Hypothalamus (tissue), 51 donors: ENCODE data around the gene PRAC2.

Source experiments
- DNase-seq, 51 donors: peaks; one replicate each; lab custom pipeline; 2025; lab: John Stamatoyannopoulos, UW

The PRAC2 gene

DNA sequence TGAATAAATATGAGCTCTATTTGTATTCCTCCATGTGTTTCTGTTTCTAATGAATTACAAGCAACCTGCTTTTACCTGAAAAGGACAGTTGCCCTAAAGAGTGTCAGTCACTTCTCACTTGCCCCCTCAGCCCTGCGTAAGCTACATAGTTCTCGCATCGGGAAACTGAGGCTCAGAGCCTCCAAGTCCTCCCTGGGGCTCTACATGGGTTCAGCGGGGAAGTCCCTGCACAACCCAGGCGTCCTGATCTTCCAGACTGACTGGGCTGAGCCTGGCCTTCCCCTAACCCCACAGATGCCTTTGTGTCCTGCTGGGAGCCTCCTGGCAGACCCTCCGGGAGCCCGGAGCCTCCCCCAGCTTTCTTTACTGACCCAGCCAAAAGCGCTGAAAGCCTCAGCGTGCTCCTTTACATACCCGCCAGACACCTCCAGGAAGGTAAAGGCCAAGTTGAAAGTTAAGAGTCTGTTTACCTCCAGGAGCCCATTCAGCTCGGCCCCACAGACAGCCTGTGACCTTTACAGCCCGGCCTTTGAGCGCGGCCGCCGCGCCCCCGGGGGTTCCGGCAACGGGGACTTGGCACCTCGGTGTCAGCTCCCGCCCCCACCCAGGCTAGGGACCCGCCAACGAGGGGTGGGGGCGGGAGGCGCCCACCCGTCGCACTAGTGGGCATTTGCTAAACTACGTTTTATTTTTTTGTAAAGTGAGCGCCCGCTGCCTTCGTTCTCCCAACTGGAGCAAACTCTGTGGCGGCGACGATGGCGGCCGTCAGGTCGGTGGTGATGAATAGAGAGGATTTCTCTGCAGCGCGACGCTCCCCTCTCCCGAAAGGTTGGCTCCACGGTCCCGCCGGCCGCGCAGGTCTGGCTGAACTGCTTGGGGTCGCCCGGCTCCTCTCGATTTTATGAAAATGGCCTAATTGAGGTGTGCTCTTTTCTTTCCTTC is 10.0 kb downstream of the PRAC2 start:
- no peak for DNase-seq

DNA sequence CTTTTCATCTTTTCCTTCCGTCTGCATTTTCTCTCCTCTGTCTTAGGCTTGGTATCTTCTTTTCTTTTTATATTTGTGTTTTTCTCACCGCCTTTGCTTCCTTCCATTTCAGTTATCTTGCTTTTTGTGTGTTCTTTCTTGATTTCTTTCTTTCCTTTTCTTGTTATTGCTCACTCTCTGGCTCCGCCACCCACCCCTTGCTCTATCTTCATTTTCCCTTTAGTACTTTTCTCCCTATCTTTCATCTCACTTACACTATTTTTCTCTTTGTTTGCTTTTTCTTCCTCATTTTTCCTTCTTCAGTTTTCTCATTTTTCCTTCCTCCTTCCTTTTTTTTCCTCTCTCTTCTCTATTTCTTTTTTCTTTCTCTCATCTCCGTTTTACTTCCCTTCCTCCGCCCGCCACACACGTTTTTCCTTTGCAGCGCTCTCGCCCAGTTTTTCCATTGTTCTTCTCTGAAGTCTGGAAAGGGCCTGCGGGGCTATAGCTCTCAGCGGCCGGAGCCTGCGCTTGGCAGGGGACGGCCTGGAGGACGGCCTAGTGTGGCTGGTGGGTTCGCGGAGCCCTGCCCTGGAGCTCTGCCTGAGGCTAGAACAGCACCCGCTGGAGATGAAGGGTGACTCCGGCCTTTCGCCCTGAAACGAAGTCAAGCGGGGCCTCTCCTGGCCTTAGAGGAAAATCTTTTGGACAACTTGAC is 10.8 kb downstream of the PRAC2 start:
- no peak for DNase-seq

DNA sequence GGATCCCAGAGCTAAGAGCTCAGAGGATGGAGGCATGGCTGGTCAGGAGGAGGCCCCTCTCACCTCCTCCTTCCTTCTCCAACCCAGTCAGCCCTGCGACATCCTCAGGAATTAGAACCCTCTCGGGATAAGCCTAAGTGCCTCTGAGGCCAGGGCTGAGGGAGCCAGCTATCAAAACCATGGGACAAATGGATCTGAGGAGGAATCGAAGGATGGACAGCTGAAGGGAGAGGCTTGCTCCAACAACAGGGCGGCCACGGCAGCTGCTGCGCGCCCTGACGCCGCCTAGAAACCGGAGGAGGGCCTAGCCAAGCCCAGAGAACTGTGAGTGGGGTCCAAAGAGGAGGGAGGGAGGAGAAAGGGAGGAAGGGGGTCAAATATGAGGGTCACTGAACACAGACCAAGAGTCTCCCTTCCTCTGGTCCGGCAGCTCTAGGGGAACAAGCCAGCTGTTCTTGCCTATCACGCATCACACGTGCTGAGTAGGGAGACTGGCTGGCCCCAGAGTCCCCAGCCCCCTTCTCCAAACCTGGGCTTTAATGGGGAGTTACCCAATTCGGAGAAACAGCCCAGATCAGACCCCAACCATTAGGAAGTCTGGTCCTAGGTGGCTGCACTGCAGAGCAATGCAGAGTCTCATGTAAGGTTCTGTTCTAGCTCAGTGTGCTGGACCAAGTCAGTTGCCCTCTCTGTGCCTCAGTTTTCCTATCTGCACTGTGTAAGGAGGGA is 11.5 kb downstream of the PRAC2 start:
- no peak for DNase-seq

DNA sequence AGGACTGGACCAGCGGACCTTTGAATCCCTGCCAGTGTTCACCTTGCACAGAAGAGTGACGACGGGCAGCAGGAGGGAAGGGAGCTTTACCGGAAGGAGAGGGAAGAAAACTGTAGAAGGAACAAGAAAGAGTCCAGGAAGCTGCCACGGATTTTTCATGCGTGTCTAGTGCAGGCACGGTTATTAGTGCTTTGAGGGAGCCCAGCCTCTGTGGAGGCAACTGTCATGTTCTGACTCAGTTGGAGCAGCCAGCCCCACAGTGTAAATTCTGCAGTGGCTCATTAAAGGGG is 12.0 kb downstream of the PRAC2 start:
- no peak for DNase-seq

DNA sequence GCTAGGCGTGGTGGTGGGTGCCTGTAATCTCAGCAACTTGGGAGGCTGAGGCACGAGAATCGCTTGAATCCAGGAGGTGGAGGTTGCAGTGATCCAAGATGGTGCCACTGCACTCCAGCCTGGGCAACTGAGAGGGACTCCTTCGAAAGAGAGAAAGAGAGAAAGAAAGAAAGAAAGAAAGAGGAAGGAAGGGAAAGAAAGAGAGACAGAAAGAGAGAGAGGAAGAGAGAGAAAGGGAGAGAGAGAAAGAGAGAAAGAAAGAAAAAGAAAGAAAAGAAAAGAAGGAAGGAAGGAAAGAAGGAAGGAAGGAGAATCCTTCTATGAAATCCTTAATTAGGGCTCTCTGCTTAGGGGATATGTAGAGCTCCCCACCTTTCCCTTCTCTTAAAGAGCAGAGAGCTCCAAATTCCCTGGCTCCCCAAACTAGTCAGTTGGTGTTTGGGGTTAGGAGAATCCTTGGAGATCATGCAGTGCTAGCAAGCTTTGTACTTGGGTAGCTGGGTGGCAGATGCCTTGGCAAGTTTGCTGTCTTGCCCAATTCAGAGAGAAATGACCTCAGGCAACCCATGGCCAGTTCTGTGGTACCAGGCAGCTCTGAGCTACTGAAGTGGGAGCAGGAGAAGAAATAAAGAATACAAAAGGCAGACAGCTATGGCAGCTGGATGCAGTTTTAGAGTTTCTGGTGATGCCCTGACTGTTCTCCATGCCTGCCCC is 14.5 kb downstream of the PRAC2 start:
- no peak for DNase-seq

DNA sequence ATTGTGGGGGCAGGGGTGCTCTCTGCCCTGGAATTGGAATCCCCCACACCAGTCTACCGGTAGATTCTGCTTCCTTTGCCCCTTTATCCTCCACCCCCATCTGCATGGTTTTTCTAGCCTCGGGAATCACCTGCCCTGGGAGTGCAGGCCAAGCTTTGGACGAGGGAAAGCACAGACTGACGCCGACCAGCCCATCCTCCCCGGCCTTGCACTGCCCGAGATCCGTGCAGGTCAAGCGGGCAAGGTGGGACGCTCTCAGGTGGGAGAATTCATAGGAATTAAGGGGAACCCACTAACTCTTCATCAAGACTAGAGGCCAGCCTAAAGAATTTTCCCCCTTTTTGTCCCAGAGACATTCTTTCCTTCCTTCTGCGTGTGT is 15.4 kb downstream of the PRAC2 start:
- no peak for DNase-seq

DNA sequence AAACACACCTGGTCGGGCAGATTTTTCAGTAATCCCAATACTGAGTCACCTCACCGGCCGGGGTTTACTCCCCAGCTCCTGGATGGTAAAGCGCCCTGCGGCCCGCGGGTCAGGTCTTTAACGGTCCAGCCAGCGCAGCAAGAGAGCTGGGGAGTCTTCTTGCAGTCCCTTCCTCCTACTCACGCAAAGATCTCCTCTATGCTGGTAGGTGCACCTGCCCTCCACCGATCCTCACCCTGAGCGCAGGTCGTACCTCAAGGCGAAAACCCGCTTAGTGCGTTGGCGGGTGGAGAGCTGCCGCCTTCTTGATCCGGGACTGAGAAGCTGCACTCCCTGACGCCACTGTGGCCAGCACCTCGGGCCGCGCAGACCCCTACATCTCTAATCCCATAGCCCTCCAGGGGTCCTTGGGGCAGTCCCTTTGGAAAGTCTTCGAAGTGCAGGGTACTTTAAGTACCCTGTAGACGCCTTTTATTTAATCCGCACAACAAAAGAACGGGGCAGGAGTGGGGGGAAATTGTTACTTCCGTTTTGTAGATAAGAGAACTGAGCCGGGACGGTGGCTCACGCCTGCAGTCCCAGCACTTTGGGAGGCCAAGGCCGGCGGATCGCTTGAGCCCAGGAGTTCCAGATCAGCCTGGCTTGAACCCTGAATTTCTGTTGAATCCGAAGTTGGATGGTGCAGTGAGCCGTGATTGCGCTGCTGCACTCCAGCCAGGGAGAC is 16.0 kb downstream of the PRAC2 start:
- DNase-seq, result no peak

DNA sequence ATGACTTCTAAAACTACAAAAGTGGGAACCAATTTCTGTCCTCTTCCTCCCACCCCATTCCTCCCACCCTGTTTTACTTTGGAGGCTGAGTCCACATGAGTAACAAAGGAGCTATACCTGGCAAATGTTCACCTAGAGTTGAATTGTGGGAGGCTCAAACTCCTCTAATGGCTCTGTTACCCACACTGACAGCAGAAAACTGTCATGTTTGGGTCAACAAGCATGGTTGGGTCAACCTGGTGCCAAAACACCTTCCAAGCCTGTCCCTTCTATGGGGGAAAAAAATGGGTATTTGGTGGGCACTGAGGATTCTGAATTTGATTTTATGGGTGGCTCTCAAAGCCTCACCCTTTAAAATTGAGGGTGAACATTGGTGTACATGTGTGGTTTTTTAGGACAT is 17.6 kb downstream of the PRAC2 start:
- DNase-seq, result no peak

DNA sequence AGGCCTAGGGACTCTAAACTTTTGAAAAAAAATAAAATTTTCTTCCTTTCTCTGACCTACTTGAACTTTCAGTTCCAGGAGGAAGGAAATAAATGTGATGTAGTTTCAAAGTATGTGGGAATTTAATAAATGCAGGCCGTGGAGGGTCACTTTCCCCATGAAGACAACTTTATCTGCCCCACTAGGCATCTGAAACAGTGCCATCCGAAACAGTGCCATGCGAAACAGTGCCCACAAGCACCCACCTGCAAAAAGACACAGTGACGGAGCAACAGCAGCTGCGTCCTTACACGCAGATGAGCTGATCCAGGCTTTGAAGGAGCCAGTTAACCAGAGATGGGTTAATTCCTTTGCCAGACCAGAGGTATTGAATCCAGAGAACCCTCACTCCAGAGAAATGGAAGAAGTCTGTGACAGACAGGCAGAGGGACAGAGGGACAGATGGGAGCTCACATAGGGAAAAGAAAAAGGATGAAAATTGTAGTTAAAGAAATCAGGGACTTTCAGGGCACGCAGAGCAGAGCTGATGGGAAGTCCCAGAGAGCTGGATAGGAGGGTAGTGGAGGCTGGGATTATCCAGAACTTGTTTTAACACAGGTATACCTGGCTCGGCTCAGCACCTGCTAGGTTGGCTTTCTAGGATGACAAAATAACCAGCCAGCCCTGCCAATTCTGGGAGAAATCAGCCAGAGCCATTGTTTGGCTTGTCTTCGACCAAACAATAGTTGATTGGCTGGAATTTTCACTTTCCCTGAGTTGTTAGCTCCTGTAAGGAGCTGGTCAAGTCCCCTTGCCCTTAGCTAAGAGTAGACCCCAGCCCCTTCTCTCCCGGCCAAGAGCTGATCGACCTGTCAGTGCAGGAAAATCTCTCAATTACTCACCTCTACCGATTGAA is 22.6 kb downstream of the PRAC2 start:
- DNase-seq, result no peak

DNA sequence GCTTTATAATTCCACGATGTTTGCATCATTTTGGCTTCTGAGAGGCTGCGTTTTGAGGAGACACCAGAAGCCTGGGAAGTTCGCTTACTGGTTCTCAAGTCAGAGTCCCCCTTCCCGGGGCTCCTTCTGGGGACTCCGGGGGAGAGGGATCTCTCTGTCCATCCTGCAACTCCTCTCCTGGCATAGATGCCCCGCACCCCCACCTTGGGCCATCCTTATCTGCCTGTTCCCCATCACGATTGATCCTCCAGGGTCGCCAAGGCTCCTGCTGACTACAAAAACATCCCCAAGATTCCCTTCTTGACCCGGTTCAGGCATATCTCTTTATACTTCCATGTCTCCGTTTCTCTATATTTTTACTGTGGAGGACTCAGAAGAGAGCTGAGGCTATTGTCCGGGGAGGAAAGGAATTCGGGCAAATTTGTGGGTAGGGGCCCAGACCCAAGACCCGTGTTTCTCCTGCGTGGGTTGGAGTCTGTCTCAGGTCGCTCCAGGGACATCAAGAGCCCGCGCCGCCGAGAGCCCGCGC is 24.0 kb downstream of the PRAC2 start:
- DNase-seq, result no peak

DNA sequence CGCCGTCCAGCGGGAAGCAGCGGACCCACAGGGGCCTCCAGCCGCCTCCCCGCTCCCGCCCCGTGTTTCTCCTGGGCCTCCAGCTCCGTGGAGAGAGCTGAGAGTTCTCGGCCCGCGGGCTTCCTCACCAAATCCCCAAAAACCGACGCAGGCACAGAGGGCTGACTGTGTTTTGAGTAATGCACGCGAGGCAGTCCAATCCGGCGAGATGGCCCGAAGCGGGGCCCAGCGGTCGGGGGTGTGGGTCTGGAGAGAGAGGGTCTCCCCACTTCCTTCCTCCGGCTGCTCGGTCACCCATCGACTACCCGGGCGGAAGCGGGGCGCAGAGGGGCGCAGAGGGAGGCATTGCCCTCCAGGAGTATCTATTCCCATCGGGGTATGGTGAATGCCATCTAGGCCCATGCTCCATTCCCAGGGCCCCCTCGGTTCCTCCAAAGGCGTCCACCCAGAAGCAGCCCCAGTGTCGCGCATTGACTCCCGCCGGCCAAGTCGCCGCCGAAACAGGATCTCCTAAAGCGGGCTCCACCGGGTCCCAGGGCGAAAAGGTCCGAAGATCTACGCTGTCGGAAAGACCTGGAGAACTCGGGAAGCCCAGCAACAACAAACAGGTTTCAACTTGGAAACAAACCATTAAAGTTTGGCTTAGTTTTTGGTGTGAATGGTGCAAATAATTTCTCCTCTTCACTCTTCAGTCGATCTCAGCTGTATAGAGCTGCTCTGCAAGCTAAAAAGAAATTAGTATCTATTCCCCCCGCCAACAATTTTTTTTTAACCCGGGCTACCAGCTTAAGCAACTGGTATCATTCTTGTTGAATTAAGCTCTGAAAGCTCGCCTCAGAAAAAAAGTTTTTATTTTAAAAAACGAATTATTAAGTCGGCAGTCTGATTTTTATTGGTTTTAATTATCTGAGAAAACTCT is 24.7 kb downstream of the PRAC2 start:
- no peak for DNase-seq

DNA sequence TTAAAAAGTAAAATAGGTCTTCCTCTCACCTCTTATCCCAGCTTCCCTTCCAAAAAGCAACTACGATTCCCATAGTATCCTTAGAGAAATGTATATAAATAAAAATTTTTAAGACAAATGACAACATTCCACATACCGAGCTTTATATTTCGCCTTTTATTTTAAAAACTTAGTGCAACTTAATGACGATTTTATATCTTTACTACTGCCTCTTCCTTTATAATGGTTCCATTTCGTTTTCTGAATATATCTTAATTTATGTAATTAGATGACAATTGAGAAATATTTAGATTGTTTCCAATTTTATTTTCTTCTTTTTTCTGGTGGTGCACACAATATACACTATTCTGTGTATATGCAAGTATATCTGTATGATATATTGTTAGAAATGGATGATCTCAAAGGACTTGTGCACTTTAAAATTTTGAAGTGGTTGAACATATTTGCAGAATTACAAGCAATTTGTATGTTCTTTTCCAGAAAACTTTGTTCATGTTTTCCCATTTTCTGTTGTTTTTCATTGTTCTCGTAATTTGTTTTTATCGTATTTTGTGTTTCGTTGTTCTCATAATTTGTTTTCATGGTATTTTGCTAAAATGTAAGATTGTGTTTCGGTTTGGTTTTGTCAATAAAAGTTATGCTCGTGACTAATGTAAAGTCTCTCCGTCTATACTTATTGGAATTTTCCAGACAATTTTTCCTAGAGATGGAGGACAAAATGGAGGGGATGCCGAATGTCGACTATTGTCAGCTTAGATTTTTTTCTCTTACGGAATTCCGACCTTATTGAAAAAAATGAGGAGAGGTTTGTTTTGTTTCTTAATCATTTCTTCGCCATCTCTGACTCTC is 26.0 kb downstream of the PRAC2 start:
- DNase-seq, result no peak

DNA sequence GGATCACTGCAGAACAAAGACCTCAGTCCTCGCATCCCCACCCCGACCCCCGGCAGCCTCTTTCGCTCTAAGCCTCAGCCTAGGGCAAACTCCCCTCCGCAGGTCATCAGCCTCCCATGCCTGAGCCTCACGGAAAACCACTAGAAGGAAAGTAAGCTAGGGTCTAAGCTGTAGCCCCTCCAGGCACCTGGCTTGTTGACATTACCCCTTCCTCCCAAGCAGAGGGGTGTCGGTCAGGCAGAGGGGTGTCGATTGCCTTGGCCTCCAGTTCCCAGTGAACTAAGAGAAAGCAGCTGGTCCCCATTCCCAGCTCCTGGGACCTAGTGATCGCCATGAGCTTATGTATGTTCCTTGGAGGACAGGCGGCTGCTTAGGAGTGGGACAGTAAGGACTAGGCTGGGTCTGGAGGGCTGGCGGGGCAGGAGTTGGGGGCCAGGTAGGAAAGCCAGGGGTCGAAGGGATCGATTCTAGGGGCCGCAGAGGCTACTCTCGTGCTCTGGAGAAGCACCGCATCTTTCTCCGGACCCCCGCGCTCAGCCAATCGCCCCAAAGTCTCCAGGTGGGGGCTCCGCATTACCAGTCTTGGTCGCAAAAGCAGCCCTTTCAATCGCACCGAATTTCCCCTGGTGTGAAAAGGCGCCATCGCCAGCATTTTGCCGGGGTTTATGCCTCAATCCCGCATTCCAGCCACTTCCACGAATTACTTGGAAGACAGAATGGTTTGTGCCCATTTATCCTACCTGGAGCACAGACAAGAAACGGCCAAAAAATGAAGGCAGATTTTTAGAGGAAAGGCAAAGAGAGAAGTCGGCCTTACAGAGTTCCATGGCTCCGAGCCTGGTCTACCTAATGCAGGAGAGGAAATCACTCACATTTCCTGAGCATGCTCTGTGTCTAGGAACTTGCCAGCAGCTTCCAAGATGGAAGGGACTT is 26.9 kb downstream of the PRAC2 start:
- no peak for DNase-seq

DNA sequence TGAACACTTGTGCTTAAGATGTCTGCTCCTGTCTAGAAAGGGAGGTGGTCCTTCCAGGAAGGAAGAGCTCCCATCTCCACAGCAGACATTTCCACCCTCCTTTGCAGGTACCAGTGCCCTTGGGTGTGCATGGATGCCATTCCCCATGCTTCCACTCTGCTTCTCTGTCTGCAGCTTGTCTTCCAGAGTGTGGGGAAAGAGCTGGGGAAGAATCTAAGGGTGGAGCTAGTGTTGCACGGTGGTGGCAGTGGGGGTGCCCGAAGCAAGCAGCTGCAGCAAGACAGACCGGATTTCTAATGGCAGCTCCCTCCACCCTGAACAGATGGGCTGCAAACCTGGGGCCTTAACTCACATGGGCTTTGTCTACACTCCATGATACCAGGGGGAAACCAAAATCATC is 28.2 kb downstream of the PRAC2 start:
- no peak for DNase-seq

DNA sequence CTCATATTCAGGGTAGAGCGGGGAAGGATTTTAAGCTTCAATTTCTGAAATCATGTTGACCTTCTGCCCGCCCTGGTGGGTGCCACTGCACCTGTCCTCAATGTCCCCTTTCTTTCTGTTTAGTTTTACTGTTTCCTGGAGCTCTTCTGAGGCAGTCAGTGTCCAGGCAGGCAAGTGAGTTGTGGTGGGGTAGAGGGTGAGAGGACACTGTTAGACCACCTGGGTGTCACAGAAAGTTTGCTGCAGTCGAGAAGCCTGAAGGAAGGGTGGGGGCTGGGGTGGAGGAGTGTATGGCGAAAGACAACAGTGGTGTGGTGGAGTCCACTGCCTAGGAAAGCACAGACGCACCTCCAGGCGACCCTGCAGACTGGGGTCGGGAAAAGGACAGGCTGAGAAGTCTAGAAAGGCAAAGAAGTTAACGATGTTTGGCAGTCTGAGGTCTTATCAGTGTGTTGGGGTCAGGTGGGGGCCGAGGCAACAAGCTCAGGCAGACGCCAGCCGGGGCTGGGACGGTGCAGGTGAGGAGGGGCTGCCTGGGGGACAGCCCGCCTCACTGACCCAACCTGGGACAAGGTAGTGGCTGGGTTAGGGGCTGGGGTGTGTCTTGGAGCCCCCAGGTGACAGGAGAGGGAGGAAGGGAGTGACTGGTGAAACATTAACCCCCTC is 28.9 kb downstream of the PRAC2 start:
- DNase-seq, result no peak
